GM19467 (cell line): Measurements from ENCODE around the gene TNFRSF13B.
"Not testable (repeated sequence)": the region's sequence is repeated elsewhere in the genome, so short reads cannot be mapped to it uniquely, and the experiment has no call there.

Experiments used
- ATAC-seq: cut with Tn5 transposase; IDR thresholded peaks from one replicate; pipeline ENCODE4 v1.9.1; 2021; ENCODE audit warnings: mild to moderate bottlenecking, moderate library complexity; ENCODE audit not compliant: unreplicated experiment

The TNFRSF13B gene

DNA sequence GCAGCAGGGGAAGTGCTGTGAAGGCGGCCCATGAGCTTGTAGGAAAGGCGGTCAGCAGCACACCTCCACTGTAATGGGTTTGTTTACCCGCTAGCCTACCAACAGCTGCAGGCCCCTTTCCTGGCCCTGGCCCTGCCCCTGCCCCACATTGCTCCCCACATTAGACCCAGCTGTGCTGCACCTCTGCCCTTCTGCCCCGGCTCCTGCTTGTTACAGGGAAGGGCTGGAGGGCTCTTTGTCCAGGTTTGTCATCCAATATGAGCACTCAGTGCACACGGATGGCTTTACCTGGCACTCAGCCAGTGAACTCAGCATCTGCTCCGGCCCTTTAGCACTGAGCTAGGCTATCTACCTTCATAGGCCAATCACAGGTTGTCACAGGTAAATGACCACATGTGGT, 36.0 kb upstream of the TNFRSF13B start:
- ATAC-seq, result not testable (repeated sequence)

GRCh38 chr17:17004997-17005614, 33.2 kb upstream of the TNFRSF13B start:
- ATAC-seq, result not testable (repeated sequence)

- ATAC-seq, result no peak
Measured at GRCh38 chr17:17004251-17004996, 32.5 kb upstream of the TNFRSF13B start.

DNA sequence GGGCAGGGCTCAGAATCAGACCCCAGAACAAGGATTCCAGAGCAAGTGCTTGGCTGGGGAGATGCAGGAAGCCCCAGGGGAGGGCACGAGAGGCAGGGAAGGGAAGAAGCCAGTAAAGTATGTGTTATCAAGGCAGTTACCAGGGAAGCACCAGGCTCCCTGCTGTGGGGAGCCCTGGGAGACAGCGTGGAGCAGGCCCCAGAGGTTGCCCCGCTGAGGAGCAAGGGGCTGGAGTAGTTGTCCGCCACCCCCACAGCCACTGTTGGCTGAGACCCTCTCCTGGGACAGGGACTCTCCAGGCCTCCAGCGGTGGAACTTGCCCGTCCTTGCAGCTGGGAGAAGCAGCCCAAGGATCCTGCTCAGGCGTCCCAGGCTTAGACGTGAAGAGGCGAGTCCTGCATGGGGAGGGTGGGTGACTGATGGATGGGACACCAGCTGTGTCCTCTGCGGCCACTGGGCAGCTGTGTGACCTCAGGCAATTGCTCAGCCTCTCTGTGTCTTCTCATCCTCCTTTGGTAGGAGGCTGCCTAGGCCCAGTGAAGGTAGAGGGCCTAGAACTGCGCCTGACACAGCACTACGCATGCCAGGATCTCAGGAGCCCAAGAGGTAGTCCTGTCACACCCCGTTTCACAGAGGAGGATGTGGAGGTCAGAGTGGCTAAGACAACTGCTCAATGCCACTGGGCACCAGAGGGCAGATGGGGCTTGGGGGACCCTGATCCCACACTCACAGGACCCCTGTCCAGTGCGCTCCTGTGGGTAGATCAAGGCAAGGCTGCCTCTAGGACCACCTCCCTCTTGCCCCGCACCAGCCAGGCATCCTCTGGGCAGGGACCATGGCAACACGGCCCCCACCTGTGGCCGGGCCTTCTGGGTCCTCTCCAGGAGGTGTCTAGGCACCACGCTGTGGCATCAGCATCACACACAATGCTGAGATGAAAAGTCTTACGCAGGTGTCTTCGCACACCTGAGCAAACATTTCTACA, 31.1 kb upstream of the TNFRSF13B start:
- ATAC-seq, result not testable (repeated sequence)

- peak; percentile 54 for ATAC-seq
Measured at GRCh38 chr17:17001874-17002520, 30.1 kb upstream of the TNFRSF13B start.

DNA sequence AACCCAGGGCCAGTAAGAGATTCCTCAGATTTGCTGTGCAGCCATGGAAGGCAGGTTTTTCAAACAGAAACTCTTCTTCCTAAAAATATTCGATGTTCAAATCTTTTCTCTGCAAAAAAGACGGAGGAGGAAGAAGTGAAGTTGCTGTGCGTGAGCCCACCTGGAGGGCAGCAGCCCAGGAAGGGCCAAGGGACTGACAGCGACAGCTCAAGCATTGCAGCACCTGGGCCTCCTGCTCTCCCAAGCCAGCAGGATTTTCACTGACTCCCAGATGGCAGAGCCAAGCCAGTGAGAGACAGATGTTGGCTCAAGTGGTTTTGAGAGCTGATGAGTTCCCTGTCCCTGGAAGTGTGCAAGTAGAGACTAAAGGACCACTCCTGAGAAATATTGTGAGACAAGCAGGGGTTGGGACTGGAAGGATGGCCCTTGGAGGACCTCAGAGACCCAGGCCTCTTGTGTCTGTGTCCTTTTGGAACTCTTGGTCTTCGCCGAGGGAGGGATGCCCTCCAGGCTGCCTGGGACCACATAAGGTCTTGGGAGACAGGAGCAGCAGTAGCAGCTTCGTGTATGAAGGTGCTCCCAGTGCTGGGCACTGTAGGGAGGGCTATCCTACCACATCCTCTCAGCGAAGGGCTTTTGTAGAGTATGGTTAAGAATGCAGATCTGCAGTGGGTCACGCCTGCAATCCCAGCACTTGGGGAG, 29.3 kb upstream of the TNFRSF13B start:
- ATAC-seq, result no peak

DNA sequence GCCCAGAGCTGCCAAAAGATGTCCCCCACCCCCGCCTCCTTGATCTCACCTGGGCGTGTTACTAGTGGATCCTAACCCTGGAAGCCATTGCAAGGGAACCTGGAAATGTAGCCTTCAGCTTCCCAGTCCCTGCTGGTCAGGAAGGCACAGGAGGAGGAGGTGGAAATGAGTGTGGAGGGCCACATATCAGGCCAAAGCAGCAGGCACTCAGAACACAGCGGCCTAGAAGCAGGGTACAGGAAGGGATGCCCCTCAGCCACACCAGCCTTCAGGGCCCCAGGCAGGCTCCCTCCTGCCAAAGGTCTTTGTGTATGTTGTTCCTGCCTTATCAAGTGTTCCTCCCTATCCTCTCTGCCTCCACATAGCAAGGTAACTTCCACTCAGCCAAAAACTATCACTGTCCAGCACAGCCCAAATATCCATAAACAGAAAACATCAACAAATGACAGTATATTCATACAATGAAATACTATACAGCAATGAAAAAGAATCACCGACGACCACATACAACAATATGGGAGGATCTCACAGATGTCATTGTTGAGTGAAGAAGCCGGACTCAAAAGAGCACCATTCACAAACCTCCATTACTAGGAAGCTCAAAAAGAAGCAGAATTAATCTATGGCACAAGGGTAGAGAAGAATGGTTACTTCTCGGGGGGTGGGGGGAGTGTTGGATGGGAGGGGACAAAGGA, 28.2 kb upstream of the TNFRSF13B start:
- ATAC-seq, result no peak

DNA sequence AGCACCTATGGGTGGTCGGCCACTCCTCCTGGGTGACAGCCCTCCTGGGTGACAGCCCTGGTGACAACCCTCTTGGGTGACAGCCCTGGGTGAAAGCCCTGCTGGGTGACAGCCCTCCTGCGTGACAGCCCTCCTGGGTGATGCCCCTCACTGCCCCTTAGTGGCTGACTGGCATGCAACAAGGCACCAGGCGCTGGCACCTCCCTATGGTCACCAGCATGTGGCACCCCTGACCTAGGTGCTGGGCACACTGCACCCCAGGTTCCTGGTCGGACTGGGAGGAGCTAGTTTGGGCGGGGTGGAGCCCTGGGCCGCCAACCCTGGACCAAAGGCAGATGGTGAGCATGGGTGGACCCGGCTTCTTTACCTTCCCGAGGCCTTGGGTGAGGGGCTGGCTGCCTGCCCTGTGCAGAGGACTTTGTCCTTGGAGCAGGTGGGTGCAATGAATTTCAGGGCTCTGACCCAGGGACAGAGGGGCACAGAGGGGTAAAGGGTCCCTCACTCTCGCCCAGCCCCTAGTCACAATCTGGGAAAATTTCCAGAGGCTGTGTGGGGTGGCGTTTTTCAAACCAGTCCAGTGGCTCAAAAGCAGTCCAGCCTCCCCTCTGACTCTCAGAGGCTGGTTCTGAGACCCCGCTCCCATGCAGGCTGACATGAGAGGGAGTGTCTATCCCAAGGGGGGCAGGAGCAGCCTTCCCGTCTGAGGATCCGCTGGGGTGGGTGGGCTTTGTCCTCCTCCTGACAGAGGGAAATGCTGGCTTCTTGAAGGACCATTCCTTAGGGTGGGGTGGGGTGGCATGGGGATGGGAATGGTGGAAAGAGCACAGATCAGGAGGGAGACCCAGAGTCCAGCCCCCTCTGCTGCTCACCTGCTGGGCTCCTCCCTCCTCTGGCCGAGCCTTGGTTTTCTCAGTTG, 25.9 kb upstream of the TNFRSF13B start:
- peak; percentile 80 for ATAC-seq

GRCh38 chr17:16996726-16997125, 24.8 kb upstream of the TNFRSF13B start:
- not testable (repeated sequence) for ATAC-seq

DNA sequence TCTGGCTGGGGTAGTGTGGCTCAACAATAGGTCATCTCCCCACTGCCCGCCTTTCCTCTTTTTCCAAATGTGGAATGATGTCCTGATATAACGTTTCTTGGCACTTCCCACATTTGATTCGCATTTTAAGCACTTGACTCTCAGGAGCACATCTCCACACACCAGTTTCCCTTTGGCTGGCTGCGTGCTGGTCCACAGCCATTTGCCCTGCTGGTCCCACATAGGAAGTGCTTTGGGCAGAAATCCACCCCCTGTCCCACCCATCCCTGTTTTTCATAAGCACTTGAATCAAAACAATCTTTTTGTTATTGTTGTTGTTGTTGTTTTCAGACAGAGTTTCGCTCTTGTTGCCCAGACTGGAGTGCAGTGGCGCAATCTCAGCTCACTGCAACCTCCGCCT, 24.0 kb upstream of the TNFRSF13B start:
- ATAC-seq, result no peak

DNA sequence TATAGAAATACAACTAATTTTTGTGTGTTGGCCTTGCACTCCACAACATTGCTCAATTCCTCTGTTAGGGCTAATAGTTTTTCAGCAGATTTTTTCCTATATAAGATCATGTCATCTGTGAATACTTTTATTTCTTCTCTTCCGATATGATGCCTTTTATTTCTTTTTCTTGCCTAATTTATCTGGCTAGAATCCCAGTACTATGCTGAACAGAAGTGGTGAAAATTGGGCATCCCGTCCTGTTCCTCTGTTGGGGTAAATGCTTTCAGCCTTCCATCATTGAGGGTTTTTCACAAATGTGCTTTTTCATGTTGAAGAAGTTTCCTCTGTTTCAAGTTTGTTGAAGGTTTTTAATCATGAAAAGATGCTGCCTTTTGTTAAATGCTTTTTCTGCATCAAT, 22.7 kb upstream of the TNFRSF13B start:
- ATAC-seq, result no peak

GRCh38 chr17:16991349-16992009, 19.6 kb upstream of the TNFRSF13B start:
- no peak for ATAC-seq

DNA sequence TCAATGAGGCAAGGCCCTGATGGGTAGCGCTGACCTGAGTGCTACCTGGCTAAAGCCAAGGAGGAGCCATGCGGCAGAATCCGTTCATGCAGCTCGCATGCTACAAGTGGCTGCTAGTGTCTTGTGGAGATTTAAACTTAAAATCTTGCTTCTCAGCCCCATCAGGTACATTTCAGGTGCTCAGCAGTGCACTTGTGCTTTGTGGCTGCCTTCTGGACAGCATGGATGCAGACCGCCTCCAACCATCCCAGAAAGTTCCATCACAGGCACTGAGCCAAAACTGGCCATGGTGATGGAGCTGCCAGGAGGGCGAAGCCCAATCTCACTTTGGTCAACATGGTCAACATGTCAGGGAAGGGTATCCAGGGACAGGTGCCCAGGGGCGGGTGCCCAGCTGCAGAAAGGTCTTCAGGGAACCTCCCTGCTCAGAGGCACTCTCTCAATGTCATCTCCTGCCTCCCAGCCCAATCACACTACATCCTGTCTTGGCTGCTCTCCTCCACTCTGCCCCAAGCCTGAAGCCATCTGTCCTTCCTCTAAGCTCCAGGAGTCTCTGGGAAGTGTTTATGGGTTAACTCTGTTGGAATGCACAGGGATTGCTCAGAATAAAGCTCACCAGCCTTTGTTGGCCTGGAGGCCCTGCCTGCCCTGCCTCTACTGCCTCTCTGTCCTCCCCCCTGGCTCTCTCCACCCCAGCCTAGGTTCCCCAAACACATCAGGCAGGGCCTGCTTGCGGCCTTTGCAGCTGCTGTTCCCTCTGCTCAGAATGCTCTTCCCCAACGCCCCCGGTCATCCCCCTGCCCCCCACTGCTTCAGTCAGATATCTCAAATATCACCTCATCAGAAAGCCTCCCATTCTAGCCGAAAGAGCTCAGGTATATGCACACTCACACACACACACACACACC, 18.3 kb upstream of the TNFRSF13B start:
- no peak for ATAC-seq

GRCh38 chr17:16989230-16989952, 17.5 kb upstream of the TNFRSF13B start:
- ATAC-seq, result peak; percentile 27

DNA sequence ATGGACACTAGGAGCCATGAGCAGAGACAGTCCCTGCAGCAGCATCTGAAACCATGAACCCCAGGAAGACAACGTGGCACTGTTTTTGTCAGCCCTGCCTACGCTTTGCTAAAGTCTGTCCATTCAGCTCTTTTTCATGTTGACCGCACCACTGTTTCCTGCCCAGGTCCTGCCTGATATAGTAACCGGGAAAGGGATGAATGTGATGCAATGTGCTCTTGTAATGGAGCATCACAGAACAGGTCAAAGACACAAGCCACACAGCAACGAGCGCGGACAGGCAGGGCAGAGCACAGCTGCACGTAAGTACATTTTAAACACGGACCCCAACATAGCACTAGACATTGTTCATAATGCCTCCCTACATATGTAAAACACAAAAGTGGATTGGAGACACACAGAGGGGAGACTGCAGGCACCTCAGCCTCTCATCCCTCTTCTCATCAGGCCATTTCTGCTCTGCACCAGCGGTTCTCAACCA, 16.9 kb upstream of the TNFRSF13B start:
- ATAC-seq, result peak; percentile 5
